Stomach (tissue), 4 donors: ENCODE data around the gene CCDC106.

ENCODE experiments used
- CTCF ChIP-seq, 7 experiments: fragments of 450-650 bp in 4 of 7; fragments of 200-600 bp in 3 of 7; sonication (generic) in 3 of 7; IDR thresholded peaks; one replicate each; pipeline ENCODE4 v1.5.1; 2016 to 2019; ENCODE audit warnings: antibody characterized with exemption in 7 of 7, control low read depth in 2 of 7, mild to moderate bottlenecking in 1 of 7
- POLR2A ChIP-seq, 4 donors: fragments of 450-650 bp; IDR thresholded peaks; one replicate each; pipeline ENCODE4 v1.6.1; 2016; ENCODE audit warnings: antibody characterized with exemption in 4 of 4, control low read depth in 2 of 4, mild to moderate bottlenecking in 1 of 4, moderate library complexity in 1 of 4

GRCh38 chr19:55644842-55645511 lies 3.0 kb upstream of the CCDC106 start:
- TF ChIP-seq POLR2A (IDR thresholded peaks at IDR 0.05), result no peak
- TF ChIP-seq CTCF (IDR thresholded peaks at IDR 0.05), result no peak
